A172 (cell line): Measurements from ENCODE around the gene UCHL5. TPM values are rescaled to one million over a fixed set of nuclear protein-coding genes. Genes with fewer than 3 reads are reported as not detected.
A peak's percentile ranks its signal among the peaks of the same experiment; 100 is the strongest.

ENCODE experiments used
- DNase-seq: peaks from one replicate; pipeline ENCODE4 v3.0.0-alpha.2; 2015; ENCODE audit warnings: low spot score
- total RNA-seq: library from RNA; depleted of rRNA; stranded (reverse); fragments of >200 nt; shearing (Covaris generic); gene quantifications from 2 replicates; pipeline ENCODE4 v1.2.3, GENCODE V29; 2014; rRNA removed

UCHL5 gene
- total RNA-seq, 1 experiment from 2014 or later: 53.8 TPM

- peak; percentile 21 for DNase-seq
These were observed 91.3 kb downstream of the UCHL5 start for GRCh38 chr1:192967901-192968300.

GRCh38 chr1:192967211-192967877 is 91.8 kb downstream of the UCHL5 start:
- no peak for DNase-seq

- DNase-seq: no peak
These were observed 93.1 kb downstream of the UCHL5 start for GRCh38 chr1:192966073-192966472.

GRCh38 chr1:192962901-192963300 is 96.3 kb downstream of the UCHL5 start:
- DNase-seq: no peak

Other genes starting within 250 kb of the UCHL5 start
- gene RO60, start 252 bp upstream of the UCHL5 start, total RNA-seq: 121 and 130 TPM in 2 replicates
- 58.7 and 63.9 TPM in 2 replicates for gene GLRX2, start 46.1 kb upstream of the UCHL5 start, total RNA-seq
- 32.2 and 34.7 TPM in 2 replicates for gene CDC73, start 62.7 kb upstream of the UCHL5 start, total RNA-seq
- gene B3GALT2, start 127.3 kb upstream of the UCHL5 start, total RNA-seq: 7.0 and 12.6 TPM in 2 replicates